OCI-LY1 (cell line): ENCODE results near the gene SMYD2.

Source experiments
- H2AFZ ChIP-seq: fragments of 200-600 bp; sonication (generic), shearing (Covaris generic); 2 replicates; pipeline ENCODE4 v1.6.0; 2014; ENCODE audit warnings: antibody characterized with exemption, mild to moderate bottlenecking, low read length
- H3F3A ChIP-seq: fragments of 200-600 bp; sonication (generic), shearing (Covaris generic); 2 replicates; pipeline ENCODE4 v1.6.0; 2014; ENCODE audit warnings: mild to moderate bottlenecking, antibody characterized with exemption, low read length, moderate library complexity; ENCODE audit not compliant: insufficient read depth
- H3K27ac ChIP-seq: fragments of 200-600 bp; sonication (generic); 2 replicates; pipeline ENCODE4 v1.5.1; 2014; ENCODE audit warnings: low read length, mixed run types, mild to moderate bottlenecking, low read depth; ENCODE audit not compliant: poor library complexity, severe bottlenecking
- H3K27me3 ChIP-seq: fragments of 200-600 bp; sonication (generic); 2 replicates; pipeline ENCODE4 v1.6.0; 2014; ENCODE audit warnings: antibody characterized with exemption, mild to moderate bottlenecking, low read length, moderate library complexity; ENCODE audit not compliant: insufficient read depth
- H3K36me3 ChIP-seq: fragments of 200-600 bp; sonication (generic); 2 replicates; pipeline ENCODE4 v1.6.1; 2014; ENCODE audit warnings: mild to moderate bottlenecking, antibody characterized with exemption, low read length, moderate library complexity, mixed read lengths; ENCODE audit not compliant: insufficient read depth
- H3K4me1 ChIP-seq: fragments of 200-600 bp; sonication (generic); 2 replicates; pipeline ENCODE4 v1.5.1; 2014; ENCODE audit warnings: mild to moderate bottlenecking, low read length, moderate library complexity; ENCODE audit not compliant: insufficient read depth, severe bottlenecking
- H3K4me2 ChIP-seq: fragments of 200-600 bp; sonication (generic), shearing (Covaris generic); 2 replicates; pipeline ENCODE4 v1.6.1; 2014; ENCODE audit warnings: low read length
- H3K4me3 ChIP-seq: fragments of 200-600 bp; sonication (generic); 2 replicates; pipeline ENCODE4 v1.5.1; 2014; ENCODE audit warnings: low read length, low read depth, mild to moderate bottlenecking, mixed read lengths; ENCODE audit not compliant: poor library complexity, severe bottlenecking
- H3K79me2 ChIP-seq: fragments of 200-600 bp; shearing (Covaris generic); 2 replicates; pipeline ENCODE4 v1.6.1; 2016; ENCODE audit warnings: mixed run types, low read length, mixed read lengths; ENCODE audit not compliant: insufficient read depth
- H3K9ac ChIP-seq: fragments of 200-600 bp; sonication (generic), shearing (Covaris generic); 2 replicates; pipeline ENCODE4 v1.6.1; 2014; ENCODE audit warnings: mild to moderate bottlenecking, low read length, mixed read lengths
- H3K9me2 ChIP-seq: fragments of 200-600 bp; sonication (generic), shearing (Covaris generic); 2 replicates; pipeline ENCODE4 v1.6.1; 2014; ENCODE audit warnings: low read depth, mild to moderate bottlenecking, low read length, mixed read lengths
- H3K9me3 ChIP-seq: fragments of 200-600 bp; shearing (Covaris generic); 2 replicates; pipeline ENCODE4 v1.6.1; 2014; ENCODE audit warnings: low read length, mixed read lengths
- H4K20me1 ChIP-seq: fragments of 200-600 bp; sonication (generic), shearing (Covaris generic); 2 replicates; pipeline ENCODE4 v1.6.0; 2016; ENCODE audit warnings: mild to moderate bottlenecking, low read length; ENCODE audit not compliant: insufficient read depth
- CTCF ChIP-seq: fragments of 200-600 bp; sonication (generic), shearing (Covaris generic); IDR thresholded peaks from 2 replicates; pipeline ENCODE4 v1.5.1; 2017; ENCODE audit warnings: mild to moderate bottlenecking, antibody characterized with exemption, low read length, moderate library complexity, mixed read lengths
- EZH2 ChIP-seq: fragments of 200-600 bp; sonication (generic), shearing (Covaris generic); IDR thresholded peaks from 2 replicates; pipeline ENCODE4 v1.8.0; 2017; ENCODE audit warnings: borderline replicate concordance, mixed run types, mild to moderate bottlenecking, antibody characterized with exemption, low read length, moderate library complexity, mixed read lengths

Gene SMYD2

GRCh38 chr1:214236477-214236876, 44.5 kb upstream of the SMYD2 start:
- H3K4me3 ChIP-seq = no peak overlapping the region
- no peaks in the 10 kb centered on the region for H3K27me3 ChIP-seq
- H3K27ac ChIP-seq = no peak overlapping the region
- H3K9me3 ChIP-seq = no peaks in the 10 kb centered on the region
- H3K4me1 ChIP-seq = no peaks in the 10 kb centered on the region
- H3K36me3 ChIP-seq = no peaks in the 10 kb centered on the region
- H4K20me1 ChIP-seq = no peaks in the 10 kb centered on the region
- no peaks in the 10 kb centered on the region for H3F3A ChIP-seq
- H2AFZ ChIP-seq = no peak overlapping the region
- no peak overlapping the region for H3K4me2 ChIP-seq
- TF ChIP-seq CTCF = no peak
- TF ChIP-seq EZH2 = no peak
- no peak overlapping the region for H3K9ac ChIP-seq
- H3K9me2 ChIP-seq = no peaks in the 10 kb centered on the region
- H3K79me2 ChIP-seq = no peaks in the 10 kb centered on the region

GRCh38 chr1:214241060-214241459, 39.9 kb upstream of the SMYD2 start:
- Histone ChIP-seq H3K9me3 (no peaks in the 10 kb centered on the region), H3K4me1 (no peaks in the 10 kb centered on the region), H3K36me3 (no peaks in the 10 kb centered on the region), H3K9me2 (no peaks in the 10 kb centered on the region), H3K79me2 (no peaks in the 10 kb centered on the region), H2AFZ (no peak overlapping the region), H3K4me2 (no peak overlapping the region), H3F3A (no peaks in the 10 kb centered on the region), H3K27ac (no peak overlapping the region), H3K4me3 (no peak overlapping the region), H3K27me3 (no peaks in the 10 kb centered on the region), H4K20me1 (no peaks in the 10 kb centered on the region), H3K9ac (no peak overlapping the region)
- TF ChIP-seq EZH2 = no peak
- no peak for TF ChIP-seq CTCF

GRCh38 chr1:214244252-214244651, 36.7 kb upstream of the SMYD2 start:
- TF ChIP-seq EZH2 = no peak
- TF ChIP-seq CTCF = no peak
- Histone ChIP-seq H2AFZ (no peak overlapping the region), H3K4me2 (no peak overlapping the region), H3K27me3 (no peaks in the 10 kb centered on the region), H3K9me3 (no peaks in the 10 kb centered on the region), H3K4me1 (no peaks in the 10 kb centered on the region), H3F3A (no peaks in the 10 kb centered on the region), H4K20me1 (no peaks in the 10 kb centered on the region), H3K9ac (no peak overlapping the region), H3K27ac (no peak overlapping the region), H3K4me3 (no peak overlapping the region), H3K36me3 (no peaks in the 10 kb centered on the region), H3K9me2 (no peaks in the 10 kb centered on the region), H3K79me2 (no peaks in the 10 kb centered on the region)
